ENCODE measurements around the gene RALGPS1.

RALGPS1 gene

DNA sequence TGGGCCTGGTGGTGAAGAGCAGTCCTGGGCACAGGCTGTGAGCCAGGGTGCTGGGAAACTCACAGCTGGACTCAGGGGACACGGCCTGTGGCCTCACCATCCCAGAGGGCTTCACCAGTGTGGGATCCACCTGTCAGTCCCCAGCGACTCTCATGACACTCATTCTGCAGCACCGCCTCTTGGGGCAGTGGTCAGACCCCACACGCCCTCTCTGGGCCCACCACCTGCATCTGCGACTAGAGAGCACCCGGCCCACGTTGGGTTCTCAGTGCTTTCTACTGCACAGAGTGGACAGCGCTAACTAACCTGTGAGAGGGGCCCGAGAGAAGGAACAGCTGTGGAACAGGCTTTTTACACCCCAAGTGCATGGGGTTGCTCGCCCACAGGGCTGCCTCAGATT is 304.2 kb downstream of the RALGPS1 start:
- H3K36me3 ChIP-seq (ENCODE audit: control insufficient read depth, low read length) = no peaks in the 10 kb centered on the region
- H3K9me2 ChIP-seq (replicated peaks; ENCODE audit: control insufficient read depth, low read length) = no peaks in the 10 kb centered on the region
- no peak overlapping the region for H3K27ac ChIP-seq (ENCODE audit: low read depth, low read length)
- no peaks in the 10 kb centered on the region for H3K9me3 ChIP-seq (ENCODE audit: control insufficient read depth, insufficient read depth, low read length)
- no peaks in the 10 kb centered on the region for H3F3A ChIP-seq (ENCODE audit: control insufficient read depth, insufficient read depth)
- peaks cover 16% of the 10 kb centered on the region for H3K27me3 ChIP-seq (ENCODE audit: control insufficient read depth, low read length)
- TF ChIP-seq EZH2phosphoT487 (IDR thresholded peaks at IDR 0.05; ENCODE audit: borderline replicate concordance, low read length) = no peak
- TF ChIP-seq, protein P1, sequence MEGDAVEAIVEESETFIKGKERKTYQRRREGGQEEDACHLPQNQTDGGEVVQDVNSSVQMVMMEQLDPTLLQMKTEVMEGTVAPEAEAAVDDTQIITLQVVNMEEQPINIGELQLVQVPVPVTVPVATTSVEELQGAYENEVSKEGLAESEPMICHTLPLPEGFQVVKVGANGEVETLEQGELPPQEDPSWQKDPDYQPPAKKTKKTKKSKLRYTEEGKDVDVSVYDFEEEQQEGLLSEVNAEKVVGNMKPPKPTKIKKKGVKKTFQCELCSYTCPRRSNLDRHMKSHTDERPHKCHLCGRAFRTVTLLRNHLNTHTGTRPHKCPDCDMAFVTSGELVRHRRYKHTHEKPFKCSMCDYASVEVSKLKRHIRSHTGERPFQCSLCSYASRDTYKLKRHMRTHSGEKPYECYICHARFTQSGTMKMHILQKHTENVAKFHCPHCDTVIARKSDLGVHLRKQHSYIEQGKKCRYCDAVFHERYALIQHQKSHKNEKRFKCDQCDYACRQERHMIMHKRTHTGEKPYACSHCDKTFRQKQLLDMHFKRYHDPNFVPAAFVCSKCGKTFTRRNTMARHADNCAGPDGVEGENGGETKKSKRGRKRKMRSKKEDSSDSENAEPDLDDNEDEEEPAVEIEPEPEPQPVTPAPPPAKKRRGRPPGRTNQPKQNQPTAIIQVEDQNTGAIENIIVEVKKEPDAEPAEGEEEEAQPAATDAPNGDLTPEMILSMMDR (IDR thresholded peaks at IDR 0.05; ENCODE audit: low read depth, low read length, poor library complexity, severe bottlenecking) = no peak
- no peak overlapping the region for H3K4me3 ChIP-seq (ENCODE audit: low read length)
- H4K20me1 ChIP-seq (ENCODE audit: control insufficient read depth, insufficient read depth, low read depth, low read length) = no peaks in the 10 kb centered on the region
- no peak overlapping the region for H3K4me2 ChIP-seq (ENCODE audit: low read length)
- peaks cover 10% of the 10 kb centered on the region for H3K4me1 ChIP-seq (ENCODE audit: control insufficient read depth, low read length)
- H3K79me2 ChIP-seq (ENCODE audit: control insufficient read depth, low read length) = no peaks in the 10 kb centered on the region

DNA sequence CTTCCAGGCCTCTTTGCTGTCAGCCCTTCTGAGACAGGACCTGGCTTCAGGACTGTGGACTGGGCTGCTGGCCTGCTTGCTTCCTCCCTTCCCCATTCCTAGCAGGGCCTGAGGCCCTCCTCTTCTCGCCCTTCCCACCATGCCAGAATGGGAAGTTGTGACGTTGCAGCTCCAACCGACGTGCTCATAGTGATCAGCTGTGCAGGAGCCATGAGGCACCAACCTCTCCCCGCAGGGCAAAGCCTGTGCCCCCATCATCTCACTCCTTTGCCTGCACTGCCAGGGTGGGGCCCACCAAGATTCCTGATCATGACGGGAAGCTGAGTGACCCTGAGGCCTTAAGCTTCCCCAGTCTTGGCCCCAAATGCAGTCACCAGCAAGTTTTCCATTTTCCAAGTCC is 304.9 kb downstream of the RALGPS1 start:
- H3K79me2 ChIP-seq (ENCODE audit: control insufficient read depth, low read length) = no peaks in the 10 kb centered on the region
- H3K27ac ChIP-seq (ENCODE audit: low read depth, low read length) = no peak overlapping the region
- no peak overlapping the region for H3K4me2 ChIP-seq (ENCODE audit: low read length)
- H3K9me2 ChIP-seq (replicated peaks; ENCODE audit: control insufficient read depth, low read length) = no peaks in the 10 kb centered on the region
- no peak overlapping the region for H3K4me3 ChIP-seq (ENCODE audit: low read length)
- H3K9me3 ChIP-seq (ENCODE audit: control insufficient read depth, insufficient read depth, low read length) = no peaks in the 10 kb centered on the region
- no peaks in the 10 kb centered on the region for H3K36me3 ChIP-seq (ENCODE audit: control insufficient read depth, low read length)
- no peak for TF ChIP-seq EZH2phosphoT487 (IDR thresholded peaks at IDR 0.05; ENCODE audit: borderline replicate concordance, low read length)
- TF ChIP-seq, protein P1 (IDR thresholded peaks at IDR 0.05; ENCODE audit: low read depth, low read length, poor library complexity, severe bottlenecking) = no peak
- no peaks in the 10 kb centered on the region for H4K20me1 ChIP-seq (ENCODE audit: control insufficient read depth, insufficient read depth, low read depth, low read length)
- peaks cover 17% of the 10 kb centered on the region for H3K4me1 ChIP-seq (ENCODE audit: control insufficient read depth, low read length)
- H3F3A ChIP-seq (ENCODE audit: control insufficient read depth, insufficient read depth) = no peaks in the 10 kb centered on the region
- H3K27me3 ChIP-seq (ENCODE audit: control insufficient read depth, low read length) = peaks cover 20% of the 10 kb centered on the region

DNA sequence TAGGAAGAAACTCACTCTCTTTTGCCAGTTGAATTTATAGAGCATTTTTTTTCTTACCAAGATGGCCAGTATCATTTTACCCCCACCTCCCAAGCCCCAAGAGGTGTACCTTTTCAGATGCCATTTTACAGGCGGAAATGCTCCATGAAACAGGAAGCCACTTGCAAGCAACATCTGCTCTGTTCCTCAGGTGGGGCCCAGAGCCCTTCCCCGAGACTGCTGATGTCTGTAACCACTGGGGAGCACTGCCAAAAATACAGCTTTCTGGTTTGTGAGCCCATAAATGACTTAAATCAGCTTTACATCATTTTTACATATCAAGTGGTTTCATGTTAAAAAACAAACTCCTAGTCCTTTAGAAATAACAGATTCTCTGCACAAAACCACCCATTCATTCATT is 307.1 kb downstream of the RALGPS1 start:
- Histone ChIP-seq H3F3A (ENCODE audit: control insufficient read depth, insufficient read depth) (no peaks in the 10 kb centered on the region), H3K4me2 (ENCODE audit: low read length) (0 out of 2 replicates have a peak overlapping the region, but pooled peaks have one; percentile 3), H3K4me1 (ENCODE audit: control insufficient read depth, low read length) (peaks cover 26% of the 10 kb centered on the region), H3K36me3 (ENCODE audit: control insufficient read depth, low read length) (no peaks in the 10 kb centered on the region), H3K9me3 (ENCODE audit: control insufficient read depth, insufficient read depth, low read length) (no peaks in the 10 kb centered on the region), H3K9me2 (replicated peaks; ENCODE audit: control insufficient read depth, low read length) (no peaks in the 10 kb centered on the region), H3K4me3 (ENCODE audit: low read length) (no peak overlapping the region), H4K20me1 (ENCODE audit: control insufficient read depth, insufficient read depth, low read depth, low read length) (no peaks in the 10 kb centered on the region), H3K27me3 (ENCODE audit: control insufficient read depth, low read length) (peaks cover 34% of the 10 kb centered on the region), H3K27ac (ENCODE audit: low read depth, low read length) (no peak overlapping the region), H3K79me2 (ENCODE audit: control insufficient read depth, low read length) (no peaks in the 10 kb centered on the region)
- TF ChIP-seq, protein P1 (IDR thresholded peaks at IDR 0.05; ENCODE audit: low read depth, low read length, poor library complexity, severe bottlenecking) = no peak
- no peak for TF ChIP-seq EZH2phosphoT487 (IDR thresholded peaks at IDR 0.05; ENCODE audit: borderline replicate concordance, low read length)

Measured in DOHH2 (cell line).